K562 (cell line): ENCODE results near the gene RIN3. TPM values are rescaled to one million over a fixed set of nuclear protein-coding genes. Genes with fewer than 3 reads are reported as not detected.

Source experiments
- ATAC-seq: fragments of 200-7000 bp; cut with Tn5 transposase; 3 replicates; pipeline ENCODE4 v1.9.1; 2020; ENCODE audit warnings: moderate library complexity
- BruUV-seq: library from RNA; stranded (reverse); fragments of 400-500 nt; replicated peaks from 2 replicates; lab custom pipeline; 2021; lab: Mats Ljungman, UMichigan
- CTCF ChIA-PET: fragments of 300-600 bp; formaldehyde crosslinking; extraction: SDS; loops from one replicate; lab custom pipeline; 2021; ENCODE audit warnings: low intra/inter-chr PET ratio; lab: Yijun Ruan, JAX
- POLR2A ChIA-PET: fragments of 300-600, 350-650 bp; sonication (Branson Sonifier 250); formaldehyde crosslinking; extraction: SDS; loops from one replicate; lab custom pipeline; 2021; ENCODE audit warnings: antibody characterized with exemption, inconsistent platforms; lab: Yijun Ruan, JAX
- DNase-seq, 4 experiments: peaks; one replicate each; pipeline versions ENCODE4 v3.0.0 to v3.0.0-alpha.2; 2011 to 2018; ENCODE audit warnings: low spot score in 3 of 4, mixed read lengths in 3 of 4; ENCODE audit errors: extremely low read depth in 1 of 4
- FAIRE-seq: peaks from 2 replicates; lab custom pipeline; 2011; peaks lifted over from hg19 to GRCh38; lab: Jason Lieb, UNC
- H2AFZ ChIP-seq: 2 replicates; pipeline ENCODE4 v1.6.0; 2011; ENCODE audit warnings: low read depth, low read length, control low read depth, inconsistent platforms
- H3K27ac ChIP-seq: fragments of 200-600 bp; 3 replicates; pipeline ENCODE4 v1.8.0; 2011; ENCODE audit warnings: low read depth, mild to moderate bottlenecking, control low read depth, inconsistent platforms, low read length, moderate library complexity, mixed read lengths; ENCODE audit errors: extremely low read depth
- H3K27me3 ChIP-seq, 2 experiments: fragments of 300-600 bp in 1 of 2; 2 replicates in 1 of 2; 3 replicates in 1 of 2; pipeline versions ENCODE4 v1.6.0 to v1.8.0; 2011; ENCODE audit warnings: inconsistent platforms in 2 of 2, low read length in 2 of 2, mild to moderate bottlenecking in 1 of 2, mixed read lengths in 1 of 2, moderate library complexity in 1 of 2; ENCODE audit not compliant: control insufficient read depth in 2 of 2, insufficient read depth in 2 of 2
- H3K36me3 ChIP-seq: fragments of 300-600 bp; 3 replicates; pipeline ENCODE4 v1.8.0; 2011; ENCODE audit warnings: mild to moderate bottlenecking, low read length, inconsistent platforms; ENCODE audit not compliant: control insufficient read depth, insufficient read depth
- H3K4me1 ChIP-seq, 2 experiments: fragments of 200-600 bp in 1 of 2; replicated peaks in 1 of 2; 2 replicates in 1 of 2; 3 replicates in 1 of 2; pipeline versions ENCODE4 v1.5.1 to v1.8.0; 2011; ENCODE audit warnings: inconsistent platforms in 2 of 2, low read length in 2 of 2, mild to moderate bottlenecking in 1 of 2, mixed read lengths in 1 of 2, moderate library complexity in 1 of 2; ENCODE audit not compliant: control insufficient read depth in 2 of 2, insufficient read depth in 2 of 2
- H3K4me2 ChIP-seq: 2 replicates; pipeline ENCODE4 v1.6.1; 2011; ENCODE audit warnings: low read length, control low read depth, inconsistent platforms, mixed read lengths; ENCODE audit not compliant: insufficient read depth
- H3K4me3 ChIP-seq: fragments of 200-600 bp; sonication (generic), shearing (Covaris generic); 2 replicates; pipeline ENCODE4 v1.5.1; 2016; ENCODE audit warnings: control low read depth, inconsistent platforms
- H3K79me2 ChIP-seq: fragments of 200-600 bp; 3 replicates; pipeline ENCODE4 v1.8.0; 2011; ENCODE audit warnings: low read length, inconsistent platforms; ENCODE audit not compliant: control insufficient read depth, insufficient read depth
- H3K9ac ChIP-seq, 2 experiments: 2 replicates each; pipeline versions ENCODE4 v1.6.0 to v1.6.1; 2011; ENCODE audit warnings: low read depth in 2 of 2, low read length in 2 of 2, control low read depth in 1 of 2, inconsistent platforms in 1 of 2, mild to moderate bottlenecking in 1 of 2, mixed read lengths in 1 of 2; ENCODE audit not compliant: insufficient read depth in 1 of 2
- H3K9me1 ChIP-seq: one replicate; pipeline ENCODE4 v1.6.0; 2011; ENCODE audit warnings: inconsistent platforms, mild to moderate bottlenecking, low read length, moderate library complexity; ENCODE audit not compliant: control insufficient read depth, insufficient read depth
- H3K9me3 ChIP-seq: replicated peaks from 2 replicates; pipeline ENCODE4 v1.5.1; 2011; ENCODE audit warnings: low read depth, low read length, inconsistent platforms; ENCODE audit not compliant: control insufficient read depth, insufficient read depth
- H4K20me1 ChIP-seq: replicated peaks from 2 replicates; pipeline ENCODE4 v1.6.1; 2011; ENCODE audit warnings: low read length, inconsistent platforms, mixed read lengths; ENCODE audit not compliant: control insufficient read depth, insufficient read depth
- ATF1 ChIP-seq, 2 experiments: fragments of 450-650 bp in 1 of 2; IDR thresholded peaks; 2 replicates each; pipeline ENCODE4 v1.6.1; 2016; ENCODE audit warnings: missing compliant biosample characterization in 1 of 2, missing genetic modification characterization in 1 of 2
- C11orf30 ChIP-seq: fragments of 450-650 bp; IDR thresholded peaks from 2 replicates; pipeline ENCODE4 v1.6.1; 2016; ENCODE audit warnings: low read depth, mild to moderate bottlenecking
- CBFA2T3 ChIP-seq: fragments of 450-650 bp; IDR thresholded peaks from 2 replicates; pipeline ENCODE4 v1.6.1; 2017
- CBX8 ChIP-seq: fragments of 200-600 bp; sonication (generic); IDR thresholded peaks from 2 replicates; pipeline ENCODE4 v1.6.1; 2012; ENCODE audit warnings: borderline replicate concordance, mixed run types, low read depth, mild to moderate bottlenecking, moderate library complexity, mixed read lengths, low read length, control low read depth, inconsistent platforms; ENCODE audit not compliant: poor library complexity, severe bottlenecking; ENCODE audit errors: extremely low read depth
- CREM ChIP-seq: IDR thresholded peaks from 2 replicates; pipeline ENCODE4 v1.6.1; 2014; ENCODE audit warnings: antibody characterized with exemption, low read depth
- EGR1 ChIP-seq: fragments of 450-650 bp; conservative IDR thresholded peaks from 2 replicates; pipeline ENCODE4 v1.6.1; 2017; ENCODE audit warnings: mild to moderate bottlenecking
- RUNX1 ChIP-seq: sonication (generic); IDR thresholded peaks from 2 replicates; pipeline ENCODE4 v1.6.1; 2016; ENCODE audit warnings: antibody characterized with exemption, low read depth
- SMARCA4 ChIP-seq: fragments of 450-650 bp; IDR thresholded peaks from 2 replicates; pipeline ENCODE4 v1.6.1; 2016
- TCF3 ChIP-seq: sonication (generic); formaldehyde crosslinking; IDR thresholded peaks from 2 replicates; pipeline ENCODE4 v1.4.0; 2020; ENCODE audit warnings: mild to moderate bottlenecking, missing genetic modification reagents
- YBX1 ChIP-seq: fragments of 450-650 bp; IDR thresholded peaks from 2 replicates; pipeline ENCODE4 v1.7.1; 2016; ENCODE audit warnings: mild to moderate bottlenecking
- ZNF507 ChIP-seq: conservative IDR thresholded peaks from 2 replicates; pipeline ENCODE4 v1.6.1; 2017; ENCODE audit warnings: missing genetic modification characterization, missing compliant biosample characterization
- WGBS: fragments of 100-300 bp; shearing (Covaris generic); methylation state at CpG from one replicate; pipeline ENCODE4 v1.1.6; 2016; ENCODE audit warnings: low coverage, mixed read lengths; ENCODE audit not compliant: insufficient coverage; ENCODE audit errors: missing lambda C conversion rate; 5-methylcytosine and 5-hydroxymethylcytosine counted together
- in situ Hi-C: fragments of 300-500 bp; cut with MboI; formaldehyde crosslinking; loops from 4 replicates; pipeline ENCODE4 v1.15.0; 2018; ENCODE audit warnings: inconsistent platforms, mixed read lengths
- intact Hi-C: fragments of 100-400 bp; cut with micrococcal nuclease; formaldehyde crosslinking; loops from 2 replicates; pipeline ENCODE4 v1.14.2; 2022
- polyA plus RNA-seq, 8 experiments: library from polyadenylated mRNA; depleted of rRNA in 4 of 8; stranded (reverse) in 5 of 8; unstranded in 3 of 8; fragments of >200 nt; fragmentation: Nextera tagmentation in 2 of 8; fragmentation: Illumina TruSeq in 1 of 8; extraction: Ambion mirVana in 2 of 8; extraction: Trizol in 1 of 8; gene quantifications; 2 replicates each; pipeline versions ENCODE4 v1.2.1 to v1.2.3, GENCODE V29; 2011 to 2014; ENCODE audit warnings: inconsistent platforms in 1 of 8, missing spikeins in 1 of 8
- total RNA-seq, 7 experiments: library from RNA; depleted of rRNA in 6 of 7; stranded (reverse); fragments of >200 nt in 6 of 7; fragmentation: Illumina TruSeq in 2 of 7; extraction: Trizol in 2 of 7; gene quantifications; 2 replicates each; pipeline versions ENCODE4 v1.2.1 to v1.2.3, GENCODE V29; 2011 to 2021; ENCODE audit warnings: low replicate concordance in 1 of 7
- TF ChIP-seq, protein P1 (sequence below): sonication (generic); formaldehyde crosslinking; IDR thresholded peaks from 2 replicates; pipeline ENCODE4 v1.8.1; 2022; ENCODE audit warnings: missing genetic modification reagents
- TF ChIP-seq, protein P2 (sequence below): sonication (generic); formaldehyde crosslinking; IDR thresholded peaks from 2 replicates; pipeline ENCODE4 v1.8.1; 2023; ENCODE audit warnings: mild to moderate bottlenecking, missing genetic modification reagents
- TF ChIP-seq, protein P3 (sequence below): sonication (generic); formaldehyde crosslinking; IDR thresholded peaks from 2 replicates; pipeline ENCODE4 v1.8.0; 2022; ENCODE audit warnings: missing genetic modification reagents, mild to moderate bottlenecking, moderate library complexity, borderline replicate concordance
- TF ChIP-seq, protein P4 (sequence below): fragments of 250-450 bp; sonication (Bioruptor Pico); IDR thresholded peaks from 2 replicates; pipeline ENCODE4 v1.8.0; 2022; ENCODE audit warnings: moderate library complexity, mild to moderate bottlenecking, inconsistent platforms

The RIN3 gene
- total and polyA plus RNA-seq, 9 of the 15 experiments (the other 6 are each of a cell fraction or from before 2014, with no cell fraction given) = 0.01 to 0.49 (median 0.08) TPM; not detected in 5

DNA sequence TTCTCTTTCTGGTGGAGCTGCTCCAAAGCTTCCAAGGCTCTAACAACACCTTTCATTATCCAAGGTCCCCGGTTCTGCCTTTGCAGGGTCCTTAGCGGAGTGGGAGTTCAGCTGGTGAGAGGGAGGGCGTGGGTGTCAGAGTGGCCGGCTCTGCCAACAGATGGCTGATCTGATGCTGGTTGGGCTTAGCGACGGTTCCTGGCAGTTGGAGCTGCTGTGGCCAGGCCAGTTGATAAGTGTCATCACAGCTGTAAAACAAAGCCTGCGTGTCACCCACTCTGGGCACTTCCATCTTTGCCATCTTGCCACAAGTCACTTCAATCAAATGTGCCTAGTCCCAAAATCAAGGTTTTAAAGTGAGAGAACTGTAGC is 36.3 kb downstream of the RIN3 start:
- no peak overlapping the region for H3K4me3 ChIP-seq
- H3K36me3 ChIP-seq = no peaks in the 10 kb centered on the region
- H3K4me1 ChIP-seq = no peaks in the 10 kb centered on the region; a peak in 1 of 5 replicates
- H3K79me2 ChIP-seq = no peaks in the 10 kb centered on the region
- ChIA-PET POLR2A (interaction anchor here (1.0 kb wide), 1 partner anchor 16 kb away, joined by 4 read pairs; no protein-coding TSS in a partner anchor), CTCF (no interaction called here)
- H3K9ac ChIP-seq = no peak overlapping the region
- no peaks in the 10 kb centered on the region for H4K20me1 ChIP-seq
- no TSS peak for BruUV-seq
- H3K27ac ChIP-seq = no peak overlapping the region
- no peak overlapping the region for H3K4me2 ChIP-seq
- H3K27me3 ChIP-seq = peaks cover 0 to 11% of the 10 kb centered on the region in 2 experiments; a peak in 2 of 5 replicates
- ATAC-seq (no peak), DNase-seq (peak in 1 of 4 experiments; percentile 11), FAIRE-seq (no peak)
- no peaks in the 10 kb centered on the region for H3K9me3 ChIP-seq
- 0% methylated on average over 4 of the region's 7 CpGs for WGBS
- no peaks in the 10 kb centered on the region for H3K9me1 ChIP-seq
- H2AFZ ChIP-seq = no peak overlapping the region
- intact Hi-C loops = no loop called here
- in situ Hi-C loops = no loop called here
- TF ChIP-seq, protein P1, sequence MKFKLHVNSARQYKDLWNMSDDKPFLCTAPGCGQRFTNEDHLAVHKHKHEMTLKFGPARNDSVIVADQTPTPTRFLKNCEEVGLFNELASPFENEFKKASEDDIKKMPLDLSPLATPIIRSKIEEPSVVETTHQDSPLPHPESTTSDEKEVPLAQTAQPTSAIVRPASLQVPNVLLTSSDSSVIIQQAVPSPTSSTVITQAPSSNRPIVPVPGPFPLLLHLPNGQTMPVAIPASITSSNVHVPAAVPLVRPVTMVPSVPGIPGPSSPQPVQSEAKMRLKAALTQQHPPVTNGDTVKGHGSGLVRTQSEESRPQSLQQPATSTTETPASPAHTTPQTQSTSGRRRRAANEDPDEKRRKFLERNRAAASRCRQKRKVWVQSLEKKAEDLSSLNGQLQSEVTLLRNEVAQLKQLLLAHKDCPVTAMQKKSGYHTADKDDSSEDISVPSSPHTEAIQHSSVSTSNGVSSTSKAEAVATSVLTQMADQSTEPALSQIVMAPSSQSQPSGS (CRISPR knock-in tag) = no peak
- TF ChIP-seq, protein P2, sequence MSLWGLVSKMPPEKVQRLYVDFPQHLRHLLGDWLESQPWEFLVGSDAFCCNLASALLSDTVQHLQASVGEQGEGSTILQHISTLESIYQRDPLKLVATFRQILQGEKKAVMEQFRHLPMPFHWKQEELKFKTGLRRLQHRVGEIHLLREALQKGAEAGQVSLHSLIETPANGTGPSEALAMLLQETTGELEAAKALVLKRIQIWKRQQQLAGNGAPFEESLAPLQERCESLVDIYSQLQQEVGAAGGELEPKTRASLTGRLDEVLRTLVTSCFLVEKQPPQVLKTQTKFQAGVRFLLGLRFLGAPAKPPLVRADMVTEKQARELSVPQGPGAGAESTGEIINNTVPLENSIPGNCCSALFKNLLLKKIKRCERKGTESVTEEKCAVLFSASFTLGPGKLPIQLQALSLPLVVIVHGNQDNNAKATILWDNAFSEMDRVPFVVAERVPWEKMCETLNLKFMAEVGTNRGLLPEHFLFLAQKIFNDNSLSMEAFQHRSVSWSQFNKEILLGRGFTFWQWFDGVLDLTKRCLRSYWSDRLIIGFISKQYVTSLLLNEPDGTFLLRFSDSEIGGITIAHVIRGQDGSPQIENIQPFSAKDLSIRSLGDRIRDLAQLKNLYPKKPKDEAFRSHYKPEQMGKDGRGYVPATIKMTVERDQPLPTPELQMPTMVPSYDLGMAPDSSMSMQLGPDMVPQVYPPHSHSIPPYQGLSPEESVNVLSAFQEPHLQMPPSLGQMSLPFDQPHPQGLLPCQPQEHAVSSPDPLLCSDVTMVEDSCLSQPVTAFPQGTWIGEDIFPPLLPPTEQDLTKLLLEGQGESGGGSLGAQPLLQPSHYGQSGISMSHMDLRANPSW (CRISPR knock-in tag) = no peak
- no peak for TF ChIP-seq ATF1 (CRISPR knock-in tag; IDR thresholded peaks at IDR 0.05)
- TF ChIP-seq ATF1 (tag; IDR thresholded peaks at IDR 0.05) = peak; percentile 26; the same call in 1 of the 2 replicates
- TF ChIP-seq SMARCA4 = no peak
- no peak for TF ChIP-seq ZNF507
- 0 out of 2 replicates have a peak, but pooled peaks have one; percentile 32 for TF ChIP-seq CREM
- TF ChIP-seq TCF3 (CRISPR knock-in tag) = peak; percentile 19; the same call in 1 of the 2 replicates
- TF ChIP-seq, protein P3, sequence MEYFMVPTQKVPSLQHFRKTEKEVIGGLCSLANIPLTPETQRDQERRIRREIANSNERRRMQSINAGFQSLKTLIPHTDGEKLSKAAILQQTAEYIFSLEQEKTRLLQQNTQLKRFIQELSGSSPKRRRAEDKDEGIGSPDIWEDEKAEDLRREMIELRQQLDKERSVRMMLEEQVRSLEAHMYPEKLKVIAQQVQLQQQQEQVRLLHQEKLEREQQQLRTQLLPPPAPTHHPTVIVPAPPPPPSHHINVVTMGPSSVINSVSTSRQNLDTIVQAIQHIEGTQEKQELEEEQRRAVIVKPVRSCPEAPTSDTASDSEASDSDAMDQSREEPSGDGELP (CRISPR knock-in tag) = peak; percentile 71; the same call in 1 of the 2 replicates
- TF ChIP-seq, protein P4, sequence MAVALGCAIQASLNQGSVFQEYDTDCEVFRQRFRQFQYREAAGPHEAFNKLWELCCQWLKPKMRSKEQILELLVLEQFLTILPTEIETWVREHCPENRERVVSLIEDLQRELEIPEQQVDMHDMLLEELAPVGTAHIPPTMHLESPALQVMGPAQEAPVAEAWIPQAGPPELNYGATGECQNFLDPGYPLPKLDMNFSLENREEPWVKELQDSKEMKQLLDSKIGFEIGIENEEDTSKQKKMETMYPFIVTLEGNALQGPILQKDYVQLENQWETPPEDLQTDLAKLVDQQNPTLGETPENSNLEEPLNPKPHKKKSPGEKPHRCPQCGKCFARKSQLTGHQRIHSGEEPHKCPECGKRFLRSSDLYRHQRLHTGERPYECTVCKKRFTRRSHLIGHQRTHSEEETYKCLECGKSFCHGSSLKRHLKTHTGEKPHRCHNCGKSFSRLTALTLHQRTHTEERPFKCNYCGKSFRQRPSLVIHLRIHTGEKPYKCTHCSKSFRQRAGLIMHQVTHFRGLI (CRISPR knock-in tag) = peak; percentile 91; the same call in 1 of the 2 replicates
- TF ChIP-seq YBX1 = no peak
- peak; percentile 55 for TF ChIP-seq EGR1
- no peak for TF ChIP-seq CBX8
- TF ChIP-seq CBFA2T3 = peak; percentile 56
- TF ChIP-seq C11orf30 = no peak
- no peak for TF ChIP-seq RUNX1
